Suprapubic skin (tissue), 4 donors: ENCODE data around the gene ETV7.

Source experiments
- EP300 ChIP-seq: sonication (generic); formaldehyde crosslinking; IDR thresholded peaks from one replicate; pipeline ENCODE4 v1.6.1; 2017; ENCODE audit warnings: antibody characterized with exemption
- POLR2A ChIP-seq, 2 donors: fragments of 450-650 bp; IDR thresholded peaks; one replicate each; pipeline ENCODE4 v1.6.1; 2017; ENCODE audit warnings: antibody characterized with exemption in 2 of 2, mild to moderate bottlenecking in 2 of 2, moderate library complexity in 2 of 2
- POLR2AphosphoS5 ChIP-seq, 3 donors: sonication (generic); formaldehyde crosslinking; IDR thresholded peaks; one replicate each; pipeline ENCODE4 v1.6.1; 2017; ENCODE audit warnings: antibody characterized with exemption in 3 of 3
- TF ChIP-seq, protein P1 (sequence below), 2 donors: fragments of 200-600 bp in 1 of 2; fragments of 450-650 bp in 1 of 2; sonication (generic) in 1 of 2; IDR thresholded peaks; one replicate each; pipeline ENCODE4 v1.5.1; 2016 to 2019; ENCODE audit warnings: antibody characterized with exemption in 2 of 2, mild to moderate bottlenecking in 1 of 2, moderate library complexity in 1 of 2

DNA sequence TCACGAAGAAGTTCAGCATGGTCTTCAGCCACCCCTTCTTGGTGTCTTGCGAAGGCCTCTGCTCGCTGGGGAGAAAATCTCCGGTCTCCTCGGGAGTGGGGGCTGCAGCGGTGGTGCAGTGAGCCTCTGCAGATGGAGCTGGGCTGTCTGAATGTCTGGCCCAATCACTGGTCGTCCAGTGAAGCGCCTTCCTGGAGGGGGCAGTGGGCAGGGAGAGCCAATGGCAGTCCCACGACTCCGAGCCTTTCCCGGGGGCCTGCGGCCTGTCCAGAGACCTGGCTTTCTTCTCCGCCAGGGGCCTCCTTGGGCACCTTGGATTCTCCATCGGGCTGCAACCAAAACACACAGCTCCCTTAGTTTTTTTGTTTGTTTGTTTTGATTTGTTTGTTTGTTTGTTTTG lies 57.1 kb downstream of the ETV7 start:
- TF ChIP-seq POLR2A (IDR thresholded peaks at IDR 0.05) (no peak), EP300 (no peak), POLR2AphosphoS5 (IDR thresholded peaks at IDR 0.05) (no peak)
- TF ChIP-seq, protein P1, sequence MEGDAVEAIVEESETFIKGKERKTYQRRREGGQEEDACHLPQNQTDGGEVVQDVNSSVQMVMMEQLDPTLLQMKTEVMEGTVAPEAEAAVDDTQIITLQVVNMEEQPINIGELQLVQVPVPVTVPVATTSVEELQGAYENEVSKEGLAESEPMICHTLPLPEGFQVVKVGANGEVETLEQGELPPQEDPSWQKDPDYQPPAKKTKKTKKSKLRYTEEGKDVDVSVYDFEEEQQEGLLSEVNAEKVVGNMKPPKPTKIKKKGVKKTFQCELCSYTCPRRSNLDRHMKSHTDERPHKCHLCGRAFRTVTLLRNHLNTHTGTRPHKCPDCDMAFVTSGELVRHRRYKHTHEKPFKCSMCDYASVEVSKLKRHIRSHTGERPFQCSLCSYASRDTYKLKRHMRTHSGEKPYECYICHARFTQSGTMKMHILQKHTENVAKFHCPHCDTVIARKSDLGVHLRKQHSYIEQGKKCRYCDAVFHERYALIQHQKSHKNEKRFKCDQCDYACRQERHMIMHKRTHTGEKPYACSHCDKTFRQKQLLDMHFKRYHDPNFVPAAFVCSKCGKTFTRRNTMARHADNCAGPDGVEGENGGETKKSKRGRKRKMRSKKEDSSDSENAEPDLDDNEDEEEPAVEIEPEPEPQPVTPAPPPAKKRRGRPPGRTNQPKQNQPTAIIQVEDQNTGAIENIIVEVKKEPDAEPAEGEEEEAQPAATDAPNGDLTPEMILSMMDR (IDR thresholded peaks at IDR 0.05) = no peak
